ENCODE data around the gene AQR. TPM values are rescaled to one million over a fixed set of nuclear protein-coding genes. Genes with fewer than 3 reads are reported as not detected.

Gene AQR
- total RNA-seq, 1 experiment from 2014 or later, result 54.4 TPM

DNA sequence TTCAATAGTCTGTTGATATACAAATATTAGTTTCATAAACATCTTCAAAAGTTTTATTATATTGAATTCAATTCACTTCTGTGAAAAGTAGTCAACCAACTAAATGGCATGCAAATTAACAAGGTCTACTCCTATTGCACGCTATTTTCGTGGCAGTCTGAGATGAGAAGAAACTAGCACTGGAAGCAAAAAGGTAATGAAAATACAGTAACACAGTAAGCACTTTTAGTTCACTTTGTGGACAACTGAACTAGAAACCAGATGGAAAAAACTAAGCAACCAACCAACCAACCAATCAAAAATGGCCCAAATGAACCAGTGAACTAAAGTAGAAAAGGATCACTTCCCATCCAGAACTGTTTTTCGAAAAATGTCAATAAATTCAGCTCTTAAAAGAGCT, 118.5 kb downstream of the AQR start:
- no peak overlapping the region for H2BK5ac ChIP-seq (ENCODE audit: insufficient read length, low read length)
- TF ChIP-seq, protein P1, sequence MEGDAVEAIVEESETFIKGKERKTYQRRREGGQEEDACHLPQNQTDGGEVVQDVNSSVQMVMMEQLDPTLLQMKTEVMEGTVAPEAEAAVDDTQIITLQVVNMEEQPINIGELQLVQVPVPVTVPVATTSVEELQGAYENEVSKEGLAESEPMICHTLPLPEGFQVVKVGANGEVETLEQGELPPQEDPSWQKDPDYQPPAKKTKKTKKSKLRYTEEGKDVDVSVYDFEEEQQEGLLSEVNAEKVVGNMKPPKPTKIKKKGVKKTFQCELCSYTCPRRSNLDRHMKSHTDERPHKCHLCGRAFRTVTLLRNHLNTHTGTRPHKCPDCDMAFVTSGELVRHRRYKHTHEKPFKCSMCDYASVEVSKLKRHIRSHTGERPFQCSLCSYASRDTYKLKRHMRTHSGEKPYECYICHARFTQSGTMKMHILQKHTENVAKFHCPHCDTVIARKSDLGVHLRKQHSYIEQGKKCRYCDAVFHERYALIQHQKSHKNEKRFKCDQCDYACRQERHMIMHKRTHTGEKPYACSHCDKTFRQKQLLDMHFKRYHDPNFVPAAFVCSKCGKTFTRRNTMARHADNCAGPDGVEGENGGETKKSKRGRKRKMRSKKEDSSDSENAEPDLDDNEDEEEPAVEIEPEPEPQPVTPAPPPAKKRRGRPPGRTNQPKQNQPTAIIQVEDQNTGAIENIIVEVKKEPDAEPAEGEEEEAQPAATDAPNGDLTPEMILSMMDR (conservative IDR thresholded peaks at IDR 0.05), result no peak
- no peaks in the 10 kb centered on the region for H3K9me3 ChIP-seq (ENCODE audit: control insufficient read depth, low read depth, low read length)
- H3K79me2 ChIP-seq (ENCODE audit: insufficient read depth, low read length), result no peaks in the 10 kb centered on the region
- H2BK12ac ChIP-seq (ENCODE audit: insufficient read length, low read depth, low read length), result no peak overlapping the region
- no peak overlapping the region for H3K4ac ChIP-seq (ENCODE audit: low read depth, low read length)
- H4K8ac ChIP-seq (replicated peaks; ENCODE audit: insufficient read length, low read depth, low read length), result no peak overlapping the region
- Mint-ChIP-seq H3K36me3 (ENCODE audit: insufficient read depth in 1 of 3, low read depth in 3 of 3) (peaks cover 0 to 13% (median 3%) of the 10 kb centered on the region in 3 experiments; a peak in 5 of 7 replicates), H3K9me3 (peaks cover 0 to 4% of the 10 kb centered on the region in 2 experiments; a peak in 2 of 5 replicates), H3K27ac (no peak overlapping the region), H3K4me3 (no peak overlapping the region), H3K27me3 (ENCODE audit: low read depth) (no peaks in the 10 kb centered on the region), H3K4me1 (no peaks in the 10 kb centered on the region)
- no peak for DNase-seq
- H3K56ac ChIP-seq (ENCODE audit: insufficient read length, low read depth, low read length), result no peak overlapping the region
- H2BK120ac ChIP-seq (ENCODE audit: low read depth, low read length, poor library complexity, severe bottlenecking), result no peak overlapping the region
- H3K27me3 ChIP-seq (ENCODE audit: insufficient read depth, low read length), result no peaks in the 10 kb centered on the region
- H3T11ph ChIP-seq (ENCODE audit: low read length), result no peak overlapping the region
- H2AFZ ChIP-seq (ENCODE audit: low read length), result no peak overlapping the region
- H3K4me2 ChIP-seq (ENCODE audit: insufficient read depth, insufficient read length, low read length), result no peak overlapping the region
- H3K9ac ChIP-seq (ENCODE audit: extremely low read depth, insufficient read length, low read length), result no peak overlapping the region
- H4K91ac ChIP-seq (ENCODE audit: insufficient read length, low read depth, low read length), result no peak overlapping the region
- no CpG with 5 or more reads among the region's 3 CpGs for WGBS (ENCODE audit: extremely low coverage, insufficient read length, low lambda C conversion rate)
- no peaks in the 10 kb centered on the region for H3K79me1 ChIP-seq (ENCODE audit: insufficient read depth, low read depth, low read length, poor library complexity, severe bottlenecking)
- H3K18ac ChIP-seq (ENCODE audit: insufficient read length, low read depth, low read length), result no peak overlapping the region
- no peak overlapping the region for H2BK20ac ChIP-seq (ENCODE audit: low read depth, low read length, poor library complexity, severe bottlenecking)
- H3K23ac ChIP-seq (ENCODE audit: insufficient read length, low read depth, low read length), result no peak overlapping the region
- H3K14ac ChIP-seq (ENCODE audit: insufficient read depth, low read length), result no peak overlapping the region
- no peak overlapping the region for H2BK15ac ChIP-seq (ENCODE audit: low read depth, low read length)
- no peaks in the 10 kb centered on the region for H3K23me2 ChIP-seq (ENCODE audit: insufficient read length, low read depth, low read length, poor library complexity, severe bottlenecking)
- no peak overlapping the region for H3K27ac ChIP-seq (ENCODE audit: insufficient read length, low read depth, low read length)
- no peaks in the 10 kb centered on the region for H4K20me1 ChIP-seq (ENCODE audit: control insufficient read depth, insufficient read depth, insufficient read length)
- H4K5ac ChIP-seq (ENCODE audit: insufficient read length, low read depth, low read length), result no peak overlapping the region
- H2AK5ac ChIP-seq (ENCODE audit: insufficient read length, low read length), result no peak overlapping the region
- no peaks in the 10 kb centered on the region for H3K4me1 ChIP-seq (ENCODE audit: insufficient read depth, low read length)
